Brain pericyte (primary cell): ENCODE measurements around the gene SLC9A7.
"Not testable (repeated sequence)": the region's sequence is repeated elsewhere in the genome, so short reads cannot be mapped to it uniquely, and the experiment has no call there.

Experiments used
- DNase-seq: peaks from one replicate; pipeline ENCODE4 v3.0.0-alpha.2; 2012; ENCODE audit warnings: low read depth, low spot score

SLC9A7 gene

DNA sequence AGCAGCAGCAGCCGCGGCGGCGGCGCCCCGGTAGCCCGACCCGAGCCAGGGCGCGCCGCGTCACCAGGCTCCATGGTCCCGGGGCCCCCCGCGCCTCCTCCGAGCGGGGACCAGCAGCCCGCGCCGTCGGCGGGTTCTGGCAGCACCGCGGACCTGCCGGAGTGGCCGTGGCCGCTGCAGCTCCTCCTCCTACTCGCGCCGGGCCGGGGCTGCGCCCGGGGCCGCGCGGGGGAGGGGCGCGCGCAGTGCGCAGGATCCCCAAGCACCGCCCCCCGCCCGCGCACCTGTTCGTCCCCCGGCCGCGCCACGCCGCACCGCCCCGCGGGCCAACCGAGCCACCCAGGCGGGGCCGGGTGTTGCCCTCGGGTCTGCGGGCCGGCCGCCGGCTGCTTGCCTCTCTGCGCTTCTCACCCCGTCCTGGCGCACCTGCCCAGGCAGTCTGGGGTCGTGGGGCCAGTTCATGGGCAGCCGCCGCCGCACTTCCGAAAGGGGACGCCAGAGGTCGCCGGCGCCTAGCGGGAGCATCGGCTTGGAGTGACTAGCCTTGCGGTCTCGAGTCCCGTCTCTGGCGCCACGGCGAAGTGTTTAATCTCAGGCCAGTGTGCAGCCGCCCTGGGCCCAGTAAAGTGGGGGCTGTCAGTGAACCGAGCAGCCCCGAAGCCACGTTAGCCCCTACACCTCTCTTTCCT lies at the start of gene SLC9A7:
TSS of gene SLC9A7 (minus strand) at position 163 of the 689 bp plus-strand sequence. CDS start at position 74, 89 bp downstream.
- DNase-seq, result no peak

DNA sequence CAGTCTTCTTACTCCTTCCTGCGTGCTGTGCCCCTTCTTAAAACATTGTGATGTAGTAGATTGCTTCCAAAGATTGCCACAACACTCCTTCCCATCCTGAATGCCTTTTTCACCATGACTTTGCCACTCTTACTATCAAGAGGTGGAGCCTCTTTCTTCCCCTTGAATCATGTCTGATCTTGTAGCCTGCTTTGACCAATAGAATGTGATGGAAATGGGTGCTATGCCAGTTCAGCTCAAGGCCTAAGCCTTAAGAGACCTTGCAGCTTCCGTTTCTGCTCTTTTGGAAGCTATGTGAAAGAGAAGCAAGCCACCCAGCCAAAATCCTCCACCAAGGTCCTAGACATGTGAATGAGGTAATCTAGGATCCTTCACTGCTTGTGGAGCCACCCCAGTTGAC lies 46.4 kb upstream of the SLC9A7 start:
- DNase-seq, result no peak

- no peak for DNase-seq
Observed at GRCh38 chrX:46803140-46803539, 44.2 kb upstream of the SLC9A7 start.

- peak; percentile 11 for DNase-seq
Observed at GRCh38 chrX:46796574-46797191, 37.8 kb upstream of the SLC9A7 start.

GRCh38 chrX:46793386-46794143 lies 34.6 kb upstream of the SLC9A7 start:
- no peak for DNase-seq

- no peak for DNase-seq
Observed at GRCh38 chrX:46792810-46793188, 33.9 kb upstream of the SLC9A7 start.

- DNase-seq, result no peak
Observed at GRCh38 chrX:46791927-46792809, 33.2 kb upstream of the SLC9A7 start.

- no peak for DNase-seq
Observed at GRCh38 chrX:46788902-46789301, 30.0 kb upstream of the SLC9A7 start.

- not testable (repeated sequence) for DNase-seq
Observed at GRCh38 chrX:46784437-46784836, 25.5 kb upstream of the SLC9A7 start.

- DNase-seq, result no peak
Observed at GRCh38 chrX:46782034-46782433, 23.1 kb upstream of the SLC9A7 start.

DNA sequence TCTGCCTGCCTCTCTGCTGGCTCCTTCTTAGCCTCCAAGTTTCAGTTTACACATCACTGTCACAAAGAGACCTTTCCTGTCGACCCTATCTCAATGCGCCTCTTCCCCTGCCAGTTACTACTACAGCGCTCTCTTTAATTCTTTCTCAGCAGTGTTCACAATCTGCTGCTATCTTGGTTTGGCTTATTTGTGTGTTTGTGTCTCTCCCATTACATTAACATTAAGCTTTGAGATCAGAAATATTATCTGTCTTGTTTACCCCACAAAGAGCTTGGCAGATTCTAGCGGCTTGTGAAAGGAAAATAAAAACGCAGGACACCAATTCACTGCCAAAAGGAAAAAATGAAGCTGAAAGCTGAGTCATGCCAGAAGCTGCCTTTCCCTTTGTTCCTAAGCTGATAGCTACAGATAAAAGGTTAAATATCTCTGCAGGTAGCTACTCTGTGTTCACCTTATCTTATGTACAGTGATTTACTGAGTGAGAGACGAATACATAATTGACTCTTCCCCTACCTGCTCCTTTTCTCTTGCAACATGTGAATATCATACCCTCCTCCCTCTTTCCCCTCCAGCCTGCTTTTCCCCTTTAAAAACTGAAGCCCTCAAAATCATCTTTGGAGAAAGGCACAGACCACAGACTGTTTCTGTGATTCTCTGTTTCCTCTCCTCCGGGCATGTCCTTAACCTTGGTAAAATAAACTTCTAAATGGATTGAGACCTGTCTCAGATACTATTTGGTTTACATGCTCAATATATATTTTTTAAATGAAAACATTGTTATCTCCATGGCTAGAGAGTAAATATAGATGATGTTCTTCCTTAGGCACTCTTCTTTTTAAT lies 19.3 kb upstream of the SLC9A7 start:
- DNase-seq, result no peak

- no peak for DNase-seq
Observed at GRCh38 chrX:46770817-46771163, 11.9 kb upstream of the SLC9A7 start.

- DNase-seq, result no peak
Observed at GRCh38 chrX:46770000-46770816, 11.3 kb upstream of the SLC9A7 start.

DNA sequence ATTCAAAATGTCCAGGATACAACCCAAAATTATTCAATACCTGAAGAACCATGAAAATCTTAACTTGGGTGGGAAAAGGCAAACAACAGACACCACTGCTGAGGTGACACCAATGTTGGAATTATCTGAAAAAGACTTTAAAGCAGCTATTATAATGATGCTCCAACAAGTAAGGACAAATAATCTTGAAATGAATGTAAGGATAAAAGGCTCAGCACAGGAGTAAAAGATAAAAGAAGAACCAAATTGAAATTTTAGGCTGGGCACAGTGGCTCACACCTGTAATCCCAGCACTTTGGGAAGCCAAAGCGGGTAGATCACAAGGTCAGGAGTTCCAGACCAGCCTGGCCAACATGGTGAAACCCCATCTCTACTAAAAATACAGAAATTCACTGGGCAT lies 4.0 kb upstream of the SLC9A7 start:
- no peak for DNase-seq

GRCh38 chrX:46759645-46759974 lies 692 bp upstream of the SLC9A7 start:
- no peak for DNase-seq

GRCh38 chrX:46758163-46758955 lies 559 bp downstream of the SLC9A7 start:
- no peak for DNase-seq

GRCh38 chrX:46757593-46757992 lies 1.3 kb downstream of the SLC9A7 start:
- no peak for DNase-seq

DNA sequence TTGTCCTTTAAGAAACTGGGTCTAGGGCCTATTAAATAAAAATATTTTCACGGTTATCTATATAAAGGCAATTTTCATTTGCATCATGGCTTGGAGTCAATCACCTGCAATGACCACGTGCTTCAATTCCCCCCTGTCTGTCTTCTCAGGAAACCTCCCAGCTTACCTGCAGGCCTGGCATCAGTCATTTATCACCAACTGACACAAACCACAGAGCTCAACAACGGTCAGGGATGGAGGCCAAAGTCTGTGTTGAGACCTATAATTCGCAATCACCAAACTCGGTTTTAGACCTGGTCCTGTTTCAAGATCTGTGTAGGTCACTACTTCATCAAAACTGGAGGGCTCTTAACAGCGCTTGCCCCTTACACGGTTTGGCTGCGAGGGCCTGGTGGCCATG lies 1.9 kb downstream of the SLC9A7 start:
- DNase-seq, result no peak

DNA sequence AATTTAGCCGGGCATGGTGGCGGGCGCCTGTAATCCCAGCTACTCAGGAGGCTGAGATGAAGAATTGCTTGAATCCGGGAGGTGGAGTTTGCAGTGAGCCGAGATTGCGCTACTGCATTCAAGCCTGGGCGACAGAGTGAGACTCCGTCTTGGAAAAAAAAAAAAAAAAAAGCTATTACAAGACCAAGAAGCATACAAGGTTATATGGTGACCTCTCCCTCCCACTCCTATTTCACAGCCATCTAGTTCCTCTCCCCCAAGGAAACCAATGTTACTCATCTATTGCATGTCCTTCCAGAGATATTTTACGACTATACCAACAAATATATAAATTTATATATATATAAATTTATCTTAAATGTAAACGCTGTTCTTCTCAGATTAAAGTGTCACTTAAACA lies 3.2 kb downstream of the SLC9A7 start:
- no peak for DNase-seq
